ENCODE results near the gene LITAF.

- TF ChIP-seq CTCF (IDR thresholded peaks at IDR 0.05; ENCODE audit: insufficient read depth, low read length): no peak
- TF ChIP-seq REST (IDR thresholded peaks at IDR 0.05; ENCODE audit: insufficient replicate concordance, low read depth): no peak
Measured at GRCh38 chr16:11546608-11547061, 40.1 kb downstream of the LITAF start.
